Measurements from ENCODE around the gene NACA2. TPM values are rescaled to one million over a fixed set of nuclear protein-coding genes. Genes with fewer than 3 reads are reported as not detected.

The NACA2 gene
- total RNA-seq, 1 experiment from 2014 or later: not detected

GRCh38 chr17:61589990-61590389 lies 1.0 kb downstream of the NACA2 start:
- H3K9me3 ChIP-seq (ENCODE audit: control insufficient read depth in 1 of 2, insufficient read depth in 1 of 2, low read depth in 1 of 2, low read length in 2 of 2): no peaks in the 10 kb centered on the region
- no peaks in the 10 kb centered on the region for H3K36me3 ChIP-seq (ENCODE audit: control insufficient read depth in 1 of 2, insufficient read depth in 2 of 2, low read length in 2 of 2)
- intact Hi-C loops (cut with micrococcal nuclease): no loop called here
- no peaks in the 10 kb centered on the region for H3K79me2 ChIP-seq (ENCODE audit: insufficient read depth, low read length)
- no TSS peak for BruUV-seq (replicated peaks)
- TF ChIP-seq EZH2phosphoT487 (IDR thresholded peaks at IDR 0.05; ENCODE audit: borderline replicate concordance) (no peak), CTCF (IDR thresholded peaks at IDR 0.05 in 2 of 3, conservative IDR thresholded peaks at IDR 0.05 in 1 of 3; ENCODE audit: borderline replicate concordance in 1 of 3, insufficient read depth in 1 of 3, low read depth in 2 of 3, low read length in 2 of 3) (no peak), ELF1 (IDR thresholded peaks at IDR 0.05; ENCODE audit: borderline replicate concordance, low read depth) (no peak), ATF3 (IDR thresholded peaks at IDR 0.05) (no peak)
- H2AFZ ChIP-seq (ENCODE audit: low read depth, low read length, poor library complexity, severe bottlenecking): no peak overlapping the region
- RAD21 ChIA-PET (ENCODE audit: low non-redundant PET in 1 of 2, low total read pairs in 2 of 2, uncharacterized antibody in 2 of 2, unreplicated experiment in 2 of 2): no interaction called here
- no peak overlapping the region for H3K4me3 ChIP-seq (replicated peaks in 1 of 2; ENCODE audit: low read depth in 1 of 2, low read length in 2 of 2)
- DNase-seq (ENCODE audit: low read depth, low spot score) (no peak), ATAC-seq (no peak)
- CTCF ChIA-PET: no interaction called here
- POLR2A ChIA-PET: no interaction called here
- no peaks in the 10 kb centered on the region for H4K20me1 ChIP-seq (ENCODE audit: insufficient read depth)
- no peaks in the 10 kb centered on the region for H3K4me1 ChIP-seq (ENCODE audit: control insufficient read depth in 1 of 2, insufficient read depth in 2 of 2, low read length in 2 of 2)
- no peaks in the 10 kb centered on the region for H3K27me3 ChIP-seq (ENCODE audit: insufficient read depth, low read length)
- H3K9ac ChIP-seq (ENCODE audit: low read length): no peak overlapping the region
- H3K27ac ChIP-seq (ENCODE audit: low read depth, low read length): no peak overlapping the region
- H3K9me2 ChIP-seq (ENCODE audit: insufficient read depth): no peaks in the 10 kb centered on the region
- no peak overlapping the region for H3K4me2 ChIP-seq (ENCODE audit: low read length)

GRCh38 chr17:61587807-61588660 lies 3.0 kb downstream of the NACA2 start:
- POLR2A ChIA-PET: no interaction called here
- CTCF ChIA-PET: interaction anchor here (0.6 to 1.7 kb wide), 2 partner anchors 13 to 478 kb away, joined by 3 read pairs; no protein-coding TSS in a partner anchor
- H4K20me1 ChIP-seq (ENCODE audit: insufficient read depth): no peaks in the 10 kb centered on the region
- H3K9me2 ChIP-seq (ENCODE audit: insufficient read depth): no peaks in the 10 kb centered on the region
- RAD21 ChIA-PET (ENCODE audit: low non-redundant PET in 1 of 2, low total read pairs in 2 of 2, uncharacterized antibody in 2 of 2, unreplicated experiment in 2 of 2): no interaction called here
- H2AFZ ChIP-seq (ENCODE audit: low read depth, low read length, poor library complexity, severe bottlenecking): no peak overlapping the region
- no peak overlapping the region for H3K9ac ChIP-seq (ENCODE audit: low read length)
- H3K9me3 ChIP-seq (ENCODE audit: control insufficient read depth in 1 of 2, insufficient read depth in 1 of 2, low read depth in 1 of 2, low read length in 2 of 2): no peaks in the 10 kb centered on the region
- BruUV-seq (replicated peaks): no TSS peak
- H3K79me2 ChIP-seq (ENCODE audit: insufficient read depth, low read length): no peaks in the 10 kb centered on the region
- no peaks in the 10 kb centered on the region for H3K36me3 ChIP-seq (ENCODE audit: control insufficient read depth in 1 of 2, insufficient read depth in 2 of 2, low read length in 2 of 2)
- intact Hi-C loops (cut with micrococcal nuclease): no loop called here
- H3K4me2 ChIP-seq (ENCODE audit: low read length): no peak overlapping the region
- H3K4me1 ChIP-seq (ENCODE audit: control insufficient read depth in 1 of 2, insufficient read depth in 2 of 2, low read length in 2 of 2): peaks cover 0 to 4% of the 10 kb centered on the region in 2 experiments; a peak in 3 of 4 replicates
- no peak overlapping the region for H3K27ac ChIP-seq (ENCODE audit: low read depth, low read length)
- ATAC-seq (no peak), DNase-seq (ENCODE audit: low read depth, low spot score) (no peak)
- H3K4me3 ChIP-seq (replicated peaks in 1 of 2; ENCODE audit: low read depth in 1 of 2, low read length in 2 of 2): no peak overlapping the region
- H3K27me3 ChIP-seq (ENCODE audit: insufficient read depth, low read length): no peaks in the 10 kb centered on the region
- no peak for TF ChIP-seq JUND (IDR thresholded peaks at IDR 0.05)
- no peak for TF ChIP-seq ELF1 (IDR thresholded peaks at IDR 0.05; ENCODE audit: borderline replicate concordance, low read depth)
- no peak for TF ChIP-seq ZNF274 (IDR thresholded peaks at IDR 0.05; ENCODE audit: low read depth, low read length)
- TF ChIP-seq MAX (IDR thresholded peaks at IDR 0.05): no peak
- no peak for TF ChIP-seq EZH2 (IDR thresholded peaks at IDR 0.05)
- no peak for TF ChIP-seq ZFX (IDR thresholded peaks at IDR 0.05)
- no peak for TF ChIP-seq REST (IDR thresholded peaks at IDR 0.05; ENCODE audit: low read depth)
- no peak for TF ChIP-seq SP1 (IDR thresholded peaks at IDR 0.05; ENCODE audit: low read depth)
- TF ChIP-seq ATF3 (IDR thresholded peaks at IDR 0.05): no peak
- no peak for TF ChIP-seq YY1 (IDR thresholded peaks at IDR 0.05; ENCODE audit: extremely low read depth, insufficient replicate concordance, low read depth, low read length)
